Neural progenitor cell (in vitro differentiated cells): ENCODE measurements around the gene RLN1. TPM values are rescaled to one million over a fixed set of nuclear protein-coding genes. Genes with fewer than 3 reads are reported as not detected.

Source experiments
- DNase-seq: peaks from one replicate; pipeline ENCODE4 v3.0.0-alpha.2; 2016; ENCODE audit warnings: low spot score
- H2AFZ ChIP-seq: fragments of 200-600 bp; sonication (generic); replicated peaks from 2 replicates; pipeline ENCODE4 v1.6.1; 2016; ENCODE audit warnings: antibody characterized with exemption
- H3F3A ChIP-seq: fragments of 200-600 bp; sonication (generic); 2 replicates; pipeline ENCODE4 v1.6.1; 2016; ENCODE audit warnings: antibody characterized with exemption, low read depth
- H3K27ac ChIP-seq: fragments of 200-600 bp; sonication (generic); 2 replicates; pipeline ENCODE4 v1.5.1; 2016; ENCODE audit warnings: mild to moderate bottlenecking
- H3K27me3 ChIP-seq: fragments of 200-600 bp; sonication (generic); 2 replicates; pipeline ENCODE4 v1.6.1; 2016; ENCODE audit warnings: mild to moderate bottlenecking, moderate library complexity
- H3K36me3 ChIP-seq: fragments of 200-600 bp; sonication (generic); 2 replicates; pipeline ENCODE4 v1.5.1; 2016
- H3K4me1 ChIP-seq: fragments of 200-600 bp; sonication (generic); 2 replicates; pipeline ENCODE4 v1.6.1; 2016; ENCODE audit warnings: mixed run types
- H3K4me2 ChIP-seq: fragments of 200-600 bp; sonication (generic); 2 replicates; pipeline ENCODE4 v1.6.1; 2016
- H3K4me3 ChIP-seq: fragments of 200-600 bp; sonication (generic); 2 replicates; pipeline ENCODE4 v1.5.1; 2016
- H3K79me2 ChIP-seq: fragments of 200-600 bp; sonication (generic); 2 replicates; pipeline ENCODE4 v1.6.1; 2016; ENCODE audit warnings: low read depth
- H3K9ac ChIP-seq: fragments of 200-600 bp; sonication (generic); 2 replicates; pipeline ENCODE4 v1.6.1; 2016
- H3K9me3 ChIP-seq: fragments of 200-600 bp; sonication (generic); 2 replicates; pipeline ENCODE4 v1.5.1; 2016; ENCODE audit warnings: low read depth
- H4K20me1 ChIP-seq: fragments of 200-600 bp; sonication (generic); 2 replicates; pipeline ENCODE4 v1.6.1; 2016; ENCODE audit warnings: low read depth
- H3K27ac Mint-ChIP-seq: 3 replicates; pipeline ENCODE4 v1.8.0; 2021; ENCODE audit warnings: mixed read lengths
- H3K27me3 Mint-ChIP-seq: 2 replicates; pipeline ENCODE4 v1.8.0; 2022; ENCODE audit warnings: low read depth, mild to moderate bottlenecking, inconsistent platforms, moderate library complexity, mixed read lengths; ENCODE audit not compliant: insufficient read depth
- H3K36me3 Mint-ChIP-seq: 3 replicates; pipeline ENCODE4 v1.8.0; 2021; ENCODE audit warnings: mixed read lengths
- H3K4me1 Mint-ChIP-seq: 3 replicates; pipeline ENCODE4 v1.8.0; 2021; ENCODE audit warnings: mixed read lengths
- H3K4me3 Mint-ChIP-seq: 3 replicates; pipeline ENCODE4 v1.8.0; 2021; ENCODE audit warnings: mild to moderate bottlenecking, moderate library complexity, mixed read lengths
- H3K9me3 Mint-ChIP-seq: 3 replicates; pipeline ENCODE4 v1.8.0; 2020; ENCODE audit warnings: mixed read lengths
- CTCF ChIP-seq: fragments of 200-600 bp; sonication (generic); IDR thresholded peaks from 2 replicates; pipeline ENCODE4 v1.5.1; 2017; ENCODE audit warnings: antibody characterized with exemption, mild to moderate bottlenecking
- EZH2 ChIP-seq: fragments of 200-600 bp; sonication (generic); IDR thresholded peaks from 2 replicates; pipeline ENCODE4 v1.6.1; 2017; ENCODE audit warnings: antibody characterized with exemption, mild to moderate bottlenecking, moderate library complexity
- EZH2phosphoT487 ChIP-seq: fragments of 200-600 bp; sonication (generic); IDR thresholded peaks from 2 replicates; pipeline ENCODE4 v1.6.1; 2017; ENCODE audit warnings: antibody characterized with exemption
- total RNA-seq: library from RNA; depleted of rRNA; stranded (reverse); fragments of >200 nt; gene quantifications from 2 replicates; pipeline ENCODE4 v1.2.3, GENCODE V29; 2015; ENCODE audit warnings: low replicate concordance

The RLN1 gene
- total RNA-seq, 1 donor from 2014 or later, result 1.5 TPM

- Histone ChIP-seq H3K27ac (no peak overlapping the region), H3K4me1 (no peaks in the 10 kb centered on the region), H3K4me2 (no peak overlapping the region), H3K36me3 (no peaks in the 10 kb centered on the region), H3K9ac (no peak overlapping the region), H2AFZ (no peak overlapping the region), H3K79me2 (no peaks in the 10 kb centered on the region), H3K4me3 (no peak overlapping the region), H4K20me1 (no peaks in the 10 kb centered on the region), H3K9me3 (no peaks in the 10 kb centered on the region), H3K27me3 (no peaks in the 10 kb centered on the region), H3F3A (no peaks in the 10 kb centered on the region)
- Mint-ChIP-seq H3K4me3 (no peak overlapping the region), H3K36me3 (peaks cover 4% of the 10 kb centered on the region), H3K9me3 (no peaks in the 10 kb centered on the region), H3K27me3 (no peaks in the 10 kb centered on the region), H3K27ac (no peak overlapping the region), H3K4me1 (peaks cover 19% of the 10 kb centered on the region)
- DNase-seq, result no peak
- TF ChIP-seq CTCF, result no peak
- no peak for TF ChIP-seq EZH2phosphoT487
- no peak for TF ChIP-seq EZH2
Measured at GRCh38 chr9:5384436-5384835, 44.8 kb upstream of the RLN1 start.

- Histone ChIP-seq H3K27ac (no peak overlapping the region), H2AFZ (no peak overlapping the region), H3K4me3 (no peak overlapping the region), H3K4me2 (no peak overlapping the region), H3K79me2 (no peaks in the 10 kb centered on the region), H3K27me3 (no peaks in the 10 kb centered on the region), H4K20me1 (no peaks in the 10 kb centered on the region), H3K36me3 (no peaks in the 10 kb centered on the region), H3F3A (no peaks in the 10 kb centered on the region), H3K4me1 (no peaks in the 10 kb centered on the region), H3K9ac (no peak overlapping the region), H3K9me3 (no peaks in the 10 kb centered on the region)
- H3K9me3 Mint-ChIP-seq, result no peaks in the 10 kb centered on the region
- H3K27ac Mint-ChIP-seq, result no peak overlapping the region
- H3K4me3 Mint-ChIP-seq, result no peak overlapping the region
- peaks cover 4% of the 10 kb centered on the region for H3K36me3 Mint-ChIP-seq
- DNase-seq, result no peak
- no peak for TF ChIP-seq EZH2phosphoT487
- H3K27me3 Mint-ChIP-seq, result no peaks in the 10 kb centered on the region
- peaks cover 2% of the 10 kb centered on the region for H3K4me1 Mint-ChIP-seq
Measured at GRCh38 chr9:5382479-5382878, 42.8 kb upstream of the RLN1 start.

GRCh38 chr9:5375790-5376477 is 36.3 kb upstream of the RLN1 start:
- H3K4me3 ChIP-seq, result no peak overlapping the region
- Mint-ChIP-seq H3K27me3 (no peaks in the 10 kb centered on the region), H3K36me3 (peaks cover 2% of the 10 kb centered on the region), H3K27ac (no peak overlapping the region), H3K9me3 (no peaks in the 10 kb centered on the region), H3K4me1 (peaks cover 3% of the 10 kb centered on the region), H3K4me3 (no peak overlapping the region)
- no peak overlapping the region for H3K27ac ChIP-seq
- TF ChIP-seq CTCF (no peak), EZH2phosphoT487 (no peak), EZH2 (no peak)
- H4K20me1 ChIP-seq, result no peaks in the 10 kb centered on the region
- no peaks in the 10 kb centered on the region for H3K9me3 ChIP-seq
- H3K27me3 ChIP-seq, result no peaks in the 10 kb centered on the region
- DNase-seq, result no peak
- H3K79me2 ChIP-seq, result no peaks in the 10 kb centered on the region
- H3K4me1 ChIP-seq, result no peaks in the 10 kb centered on the region
- H2AFZ ChIP-seq, result no peak overlapping the region
- no peak overlapping the region for H3K4me2 ChIP-seq
- no peak overlapping the region for H3K9ac ChIP-seq
- no peaks in the 10 kb centered on the region for H3K36me3 ChIP-seq
- H3F3A ChIP-seq, result no peaks in the 10 kb centered on the region

- Mint-ChIP-seq H3K4me1 (peaks cover 3% of the 10 kb centered on the region), H3K9me3 (no peaks in the 10 kb centered on the region), H3K36me3 (no peaks in the 10 kb centered on the region), H3K27ac (no peak overlapping the region), H3K27me3 (no peaks in the 10 kb centered on the region), H3K4me3 (no peak overlapping the region)
- Histone ChIP-seq H3K4me3 (no peak overlapping the region), H4K20me1 (no peaks in the 10 kb centered on the region), H3K79me2 (no peaks in the 10 kb centered on the region), H2AFZ (no peak overlapping the region), H3K4me2 (no peak overlapping the region), H3K9me3 (no peaks in the 10 kb centered on the region), H3K27ac (no peak overlapping the region), H3K27me3 (no peaks in the 10 kb centered on the region), H3K9ac (no peak overlapping the region), H3K36me3 (no peaks in the 10 kb centered on the region), H3F3A (no peaks in the 10 kb centered on the region), H3K4me1 (no peaks in the 10 kb centered on the region)
- DNase-seq, result no peak
- TF ChIP-seq CTCF, result no peak
- TF ChIP-seq EZH2phosphoT487, result no peak
- no peak for TF ChIP-seq EZH2
Measured at GRCh38 chr9:5375091-5375490, 35.4 kb upstream of the RLN1 start.
